Stimulated activated CD4-positive, alpha-beta T cell treated with anti-CD3 and anti-CD28 coated beads, Interleukin-1b, Interleukin-23, amount 100 ng/mL, for 4 hours (primary cell): ENCODE results near the gene MACROD2.
A peak's percentile ranks its signal among the peaks of the same experiment; 100 is the strongest.
"Not testable (repeated sequence)": the region's sequence is repeated elsewhere in the genome, so short reads cannot be mapped to it uniquely, and the experiment has no call there.

Experiments
- DNase-seq, 2 donors: peaks; one replicate each; pipeline ENCODE4 v3.0.0-alpha.2; 2020; ENCODE audit warnings: low read depth in 2 of 2

The MACROD2 gene

GRCh38 chr20:13995086-13995665, at the start of gene MACROD2:
TSS of gene MACROD2 (plus strand) at chr20:13995516.
- peak in 1 of 2 donors; percentile 23 for DNase-seq

DNA sequence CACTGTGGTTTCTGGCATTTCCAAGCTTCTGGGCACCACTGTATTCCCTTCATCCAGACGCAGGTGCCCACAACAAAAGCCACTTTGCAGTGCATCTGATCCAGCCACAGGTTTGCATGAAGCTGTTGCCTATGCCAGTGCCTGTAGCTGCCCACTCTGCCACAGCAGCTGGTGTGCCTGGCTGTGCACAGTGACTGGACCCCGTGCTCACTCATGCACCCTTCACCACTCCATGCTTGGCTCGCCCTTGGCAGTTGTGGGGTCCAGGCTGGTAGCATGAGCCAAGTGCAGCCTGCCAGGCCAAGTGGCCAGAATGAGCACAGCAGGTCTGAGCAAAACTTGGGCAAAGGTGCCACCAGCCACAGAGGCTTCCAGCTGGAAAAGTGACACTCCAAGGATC, 47.6 kb upstream of the MACROD2 start:
- no peak for DNase-seq

DNA sequence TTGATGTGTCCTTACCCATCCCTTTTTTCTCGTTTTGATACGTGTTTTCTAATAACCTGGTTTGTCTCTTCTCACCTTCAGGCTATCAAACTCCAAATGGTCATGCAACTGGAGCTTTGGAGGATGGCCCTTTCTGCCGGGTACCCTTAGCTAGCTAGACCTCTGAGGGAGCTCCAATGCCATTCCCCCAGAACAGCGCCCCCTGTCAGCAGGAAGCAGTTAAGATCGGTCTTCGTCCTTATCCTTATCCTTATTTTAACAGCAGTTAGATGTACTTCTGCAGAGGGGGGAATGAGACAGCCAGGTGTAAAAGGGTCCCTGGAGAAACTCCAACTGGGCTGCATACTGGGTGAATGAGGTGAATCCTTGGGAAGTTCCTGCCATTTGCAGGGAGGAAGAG, 42.1 kb upstream of the MACROD2 start:
- no peak for DNase-seq

- no peak for DNase-seq
Observed at GRCh38 chr20:13960119-13960518, 35.2 kb upstream of the MACROD2 start.

DNA sequence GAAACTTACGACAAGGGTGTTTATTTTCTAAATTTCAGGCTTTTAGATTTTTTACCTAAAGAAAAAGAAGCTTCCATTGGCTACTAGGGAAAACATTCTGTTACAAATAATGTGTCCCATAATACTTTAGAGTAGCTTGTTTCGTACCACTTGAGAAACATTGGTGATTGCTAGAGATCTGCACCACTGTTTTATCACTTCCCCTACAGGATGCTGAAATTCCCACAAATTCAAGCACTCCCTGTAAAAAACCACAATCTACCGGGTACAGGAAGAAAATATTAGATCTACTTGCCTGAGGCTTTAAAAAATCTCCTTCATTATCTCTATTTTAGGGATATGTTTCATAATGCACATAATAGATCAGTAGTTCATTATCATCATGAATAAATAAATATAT, 34.8 kb upstream of the MACROD2 start:
- DNase-seq: no peak

DNA sequence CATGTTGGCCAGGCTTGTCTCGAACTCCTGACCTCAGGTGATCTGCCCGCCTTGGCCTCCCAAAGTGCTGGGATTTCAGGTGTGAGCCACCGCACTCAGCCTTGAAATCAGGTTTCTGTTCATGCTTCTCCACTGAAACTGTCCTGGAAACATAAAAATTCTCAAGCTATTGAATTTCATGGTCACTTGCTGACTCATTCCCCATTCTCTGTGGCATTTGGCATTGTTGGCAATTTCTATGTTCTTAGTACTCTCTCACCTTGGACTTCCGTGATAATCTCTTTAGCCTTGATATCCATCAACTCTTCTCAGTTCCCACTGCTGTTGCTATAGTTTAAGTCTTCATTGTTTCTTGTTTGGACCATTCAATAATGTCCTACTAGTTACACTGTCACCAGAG, 11.1 kb upstream of the MACROD2 start:
- DNase-seq: no peak

GRCh38 chr20:13990465-13990864, 4.9 kb upstream of the MACROD2 start, which contains the start of gene SEL1L2:
TSS of gene SEL1L2 (minus strand) at chr20:13990614. CDS start at chr20:13990534, 80 bp downstream.
- no peak for DNase-seq

GRCh38 chr20:13991311-13991710, 4.0 kb upstream of the MACROD2 start:
- DNase-seq: no peak

DNA sequence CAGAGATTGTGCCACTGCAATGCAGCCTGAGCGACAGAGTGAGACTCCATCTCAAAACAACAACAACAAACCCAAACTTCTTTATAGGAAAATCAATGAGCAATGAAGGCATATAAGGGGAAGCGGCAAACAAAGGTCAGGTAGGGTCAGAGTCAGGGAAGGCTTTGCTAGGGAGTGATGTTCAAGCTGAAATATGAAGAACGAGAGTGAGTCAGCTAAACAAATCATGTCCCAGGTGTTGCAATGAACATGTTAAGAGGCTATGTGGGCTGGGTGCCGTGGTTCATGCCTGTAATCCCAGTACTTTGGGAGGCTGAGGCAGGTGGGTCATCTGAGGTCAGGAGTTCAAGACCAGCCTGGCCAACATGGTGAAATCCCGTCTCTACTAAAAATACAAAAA, 3.4 kb upstream of the MACROD2 start:
- DNase-seq: not testable (repeated sequence)

GRCh38 chr20:13995841-13996240, 525 bp downstream of the MACROD2 start:
- DNase-seq: no peak

- no peak for DNase-seq
Observed at GRCh38 chr20:13996265-13996664, 949 bp downstream of the MACROD2 start.

- DNase-seq: no peak
Observed at GRCh38 chr20:14000917-14001316, 5.6 kb downstream of the MACROD2 start.

- no peak for DNase-seq
Observed at GRCh38 chr20:14005996-14006395, 10.7 kb downstream of the MACROD2 start.

GRCh38 chr20:14009208-14009607, 13.9 kb downstream of the MACROD2 start:
- no peak for DNase-seq

DNA sequence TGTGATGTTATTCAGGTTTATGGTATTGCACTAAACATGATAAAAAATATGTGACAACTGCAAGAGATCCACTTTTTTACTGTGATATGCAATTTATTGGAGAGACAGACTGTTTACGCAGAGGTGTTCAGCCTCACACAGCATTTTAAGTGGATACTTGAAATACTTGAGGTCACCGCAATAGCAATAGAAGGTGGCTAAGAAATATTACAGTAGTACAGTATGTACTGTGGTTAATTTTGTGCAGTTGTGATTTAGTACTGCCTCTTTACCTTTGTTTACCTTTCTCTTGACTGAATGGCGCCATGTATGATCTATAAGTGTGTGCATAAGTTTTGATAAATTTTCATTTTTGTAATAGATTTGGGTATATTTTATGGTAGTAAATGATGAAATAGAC, 17.4 kb downstream of the MACROD2 start:
- DNase-seq: no peak

DNA sequence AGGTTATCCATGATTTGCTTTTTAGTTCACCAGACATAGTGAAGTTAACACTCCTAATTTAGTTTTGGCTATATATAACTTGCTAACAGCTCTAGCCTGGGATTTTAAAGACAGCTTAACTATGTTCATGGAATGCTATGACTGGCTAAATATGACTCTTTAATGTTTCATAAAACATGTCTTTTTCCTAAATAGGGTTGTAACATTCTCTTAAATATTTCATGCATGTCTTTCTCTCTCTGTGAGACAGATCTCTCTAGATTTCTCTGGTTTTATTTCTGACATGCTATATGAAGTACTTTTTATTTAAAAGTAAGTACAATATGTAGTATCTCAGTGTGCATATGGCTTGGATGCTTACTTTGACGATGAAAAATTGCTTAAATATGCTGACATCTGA, 35.7 kb downstream of the MACROD2 start:
- no peak for DNase-seq

GRCh38 chr20:14033310-14033709, 38.0 kb downstream of the MACROD2 start:
- no peak for DNase-seq

DNA sequence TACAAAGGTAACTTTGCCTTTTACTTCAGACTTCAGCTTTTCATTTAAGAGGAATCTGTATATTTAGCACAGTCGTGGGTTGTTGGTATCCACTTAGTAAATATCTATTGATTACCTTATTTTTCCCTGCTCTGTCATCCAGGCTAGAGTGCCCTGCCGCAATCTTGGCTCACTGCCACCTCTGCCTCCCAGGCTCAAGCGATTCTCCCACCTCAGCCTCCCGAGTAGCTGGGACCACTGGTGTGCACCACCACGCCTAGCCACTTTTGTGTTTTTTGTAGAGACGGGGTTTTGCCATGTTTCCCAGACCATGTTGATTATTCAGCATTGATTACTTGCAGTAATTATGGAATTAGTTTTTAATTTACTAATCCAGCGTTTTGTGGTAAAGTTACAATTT, 41.3 kb downstream of the MACROD2 start:
- DNase-seq: no peak

GRCh38 chr20:14044712-14045276, 49.5 kb downstream of the MACROD2 start:
- DNase-seq: not testable (repeated sequence)

GRCh38 chr20:14046534-14046933, 51.2 kb downstream of the MACROD2 start:
- DNase-seq: no peak

DNA sequence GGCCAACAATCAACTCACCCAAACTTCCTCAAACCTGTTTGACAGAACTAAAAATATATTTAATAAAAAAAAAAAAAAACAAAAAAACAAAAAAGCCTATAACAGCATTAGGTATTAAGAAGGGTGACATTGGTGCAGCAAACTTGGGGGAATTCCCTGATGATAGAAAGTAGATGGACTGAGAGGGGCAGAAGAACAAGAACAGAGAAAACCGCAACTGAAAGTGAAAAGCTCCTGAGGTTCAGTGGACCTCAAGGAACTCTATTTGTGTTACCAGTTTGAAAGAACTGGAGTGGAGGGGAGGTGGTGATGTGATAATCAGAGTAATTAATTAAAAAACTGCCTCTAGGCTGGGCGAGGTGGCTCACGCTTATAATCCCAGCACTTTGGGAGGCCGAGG, 53.8 kb downstream of the MACROD2 start:
- no peak for DNase-seq

- DNase-seq: no peak
Observed at GRCh38 chr20:14051454-14051853, 56.1 kb downstream of the MACROD2 start.

GRCh38 chr20:14055127-14055742, 59.9 kb downstream of the MACROD2 start:
- DNase-seq: no peak
